Sigmoid colon (tissue), 7 donors: ENCODE measurements around the gene CCDC192. TPM values are rescaled to one million over a fixed set of nuclear protein-coding genes. Genes with fewer than 3 reads are reported as not detected.

Source experiments
- DNase-seq: peaks from one replicate; pipeline ENCODE4 v3.0.0-alpha.2; 2019
- H3K27ac ChIP-seq, 4 donors: fragments of 200-600 bp; sonication (generic); one replicate each; pipeline ENCODE4 v1.5.1; 2016 to 2019; ENCODE audit warnings: mild to moderate bottlenecking in 1 of 4
- H3K27me3 ChIP-seq, 3 donors: fragments of 200-600 bp; sonication (generic); one replicate each; pipeline ENCODE4 v1.5.1; 2019; ENCODE audit warnings: mild to moderate bottlenecking in 1 of 3
- H3K36me3 ChIP-seq, 4 donors: fragments of 200-600 bp; sonication (generic); one replicate each; pipeline ENCODE4 v1.5.1; 2016 to 2019
- H3K4me1 ChIP-seq, 4 donors: fragments of 200-600 bp; sonication (generic); one replicate each; pipeline ENCODE4 v1.5.1; 2017 to 2019
- H3K4me3 ChIP-seq, 4 donors: fragments of 200-600 bp; sonication (generic); one replicate each; pipeline ENCODE4 v1.5.1; 2017 to 2019; ENCODE audit warnings: mild to moderate bottlenecking in 2 of 4, moderate library complexity in 1 of 4
- H3K9me3 ChIP-seq, 4 donors: fragments of 200-600 bp in 3 of 4; sonication (generic) in 3 of 4; one replicate each; pipeline versions ENCODE4 v1.5.1 to v1.6.1; 2013 to 2019
- CTCF ChIP-seq, 4 experiments: fragments of 450-650 bp in 3 of 4; fragments of 200-600 bp in 1 of 4; IDR thresholded peaks; one replicate each; pipeline ENCODE4 v1.5.1; 2016 to 2019; ENCODE audit warnings: antibody characterized with exemption in 4 of 4, mild to moderate bottlenecking in 3 of 4, moderate library complexity in 2 of 4
- EP300 ChIP-seq, 4 donors: sonication (generic); formaldehyde crosslinking; IDR thresholded peaks; one replicate each; pipeline ENCODE4 v1.6.1; 2017; ENCODE audit warnings: antibody characterized with exemption in 4 of 4
- POLR2A ChIP-seq, 2 donors: fragments of 450-650 bp; IDR thresholded peaks; one replicate each; pipeline ENCODE4 v1.6.1; 2016; ENCODE audit warnings: antibody characterized with exemption in 2 of 2, mild to moderate bottlenecking in 2 of 2, moderate library complexity in 2 of 2
- POLR2AphosphoS5 ChIP-seq, 4 donors: sonication (generic); formaldehyde crosslinking; IDR thresholded peaks; one replicate each; pipeline ENCODE4 v1.6.1; 2017; ENCODE audit warnings: antibody characterized with exemption in 4 of 4
- WGBS, 2 donors: extraction: QIAGEN DNeasy Blood & Tissue Kit; methylation state at CpG; one replicate each; pipeline ENCODE4 v1.1.7; 2013; 5-methylcytosine and 5-hydroxymethylcytosine counted together
- intact Hi-C: fragments of 100-400 bp; cut with DNase I; formaldehyde crosslinking; loops from one replicate; pipeline ENCODE4 v1.15.1; 2023
- polyA plus RNA-seq, 3 donors: library from polyadenylated mRNA; stranded (reverse); fragments of 200-250 nt; gene quantifications; one replicate each; pipeline ENCODE4 v1.2.3, GENCODE V29; 2013
- total RNA-seq, 4 donors: library from RNA; depleted of rRNA; stranded (reverse); fragments of >200 nt; gene quantifications; one replicate each; pipeline ENCODE4 v1.1.0, GENCODE V29; 2016
- donor health status: healthy with polysubstance abuse.
- donor health status: Bipolar disorder and iron deficiency.
- donor health status: healthy.

The CCDC192 gene
- total and polyA plus RNA-seq, 7 donors: 0.36 to 2.4 TPM; not detected in 5

GRCh38 chr5:127860291-127860690 is 157.1 kb downstream of the CCDC192 start:
- Histone ChIP-seq H3K27ac (no peak overlapping the region), H3K9me3 (no peaks in the 10 kb centered on the region), H3K27me3 (no peaks in the 10 kb centered on the region), H3K4me3 (no peak overlapping the region), H3K4me1 (peaks cover 0 to 6% (median 0%) of the 10 kb centered on the region in 4 donors), H3K36me3 (no peaks in the 10 kb centered on the region)
- TF ChIP-seq EP300 (IDR thresholded peaks at IDR 0.05) (no peak), CTCF (IDR thresholded peaks at IDR 0.05) (no peak)
- no peak for DNase-seq
- intact Hi-C loops: no loop called here
- 64 to 76% methylated on average over 2 of the region's 2 CpGs for WGBS, 2 donors

GRCh38 chr5:127863161-127863560 is 160.0 kb downstream of the CCDC192 start:
- Histone ChIP-seq H3K9me3 (no peaks in the 10 kb centered on the region), H3K4me1 (peaks cover 0 to 5% (median 0%) of the 10 kb centered on the region in 4 donors), H3K4me3 (no peak overlapping the region), H3K36me3 (no peaks in the 10 kb centered on the region), H3K27ac (no peak overlapping the region), H3K27me3 (no peaks in the 10 kb centered on the region)
- intact Hi-C loops: no loop called here
- TF ChIP-seq CTCF (IDR thresholded peaks at IDR 0.05): no peak
- TF ChIP-seq POLR2AphosphoS5 (IDR thresholded peaks at IDR 0.05): no peak
- no peak for TF ChIP-seq POLR2A (IDR thresholded peaks at IDR 0.05)
- no peak for TF ChIP-seq EP300 (IDR thresholded peaks at IDR 0.05)
- DNase-seq: no peak

GRCh38 chr5:127863610-127864395 is 160.6 kb downstream of the CCDC192 start:
- H3K27me3 ChIP-seq: no peaks in the 10 kb centered on the region
- no peaks in the 10 kb centered on the region for H3K9me3 ChIP-seq
- H3K27ac ChIP-seq: no peak overlapping the region
- TF ChIP-seq POLR2A (IDR thresholded peaks at IDR 0.05): no peak
- TF ChIP-seq EP300 (IDR thresholded peaks at IDR 0.05): no peak
- TF ChIP-seq POLR2AphosphoS5 (IDR thresholded peaks at IDR 0.05): no peak
- TF ChIP-seq CTCF (IDR thresholded peaks at IDR 0.05): no peak
- intact Hi-C loops: no loop called here
- WGBS, 2 donors: 33 to 70% methylated on average over 7 of the region's 7 CpGs
- no peak for DNase-seq
- H3K36me3 ChIP-seq: no peaks in the 10 kb centered on the region
- no peak overlapping the region for H3K4me3 ChIP-seq
- H3K4me1 ChIP-seq: no peaks in the 10 kb centered on the region

- TF ChIP-seq POLR2A (IDR thresholded peaks at IDR 0.05) (no peak), EP300 (IDR thresholded peaks at IDR 0.05) (no peak), POLR2AphosphoS5 (IDR thresholded peaks at IDR 0.05) (no peak), CTCF (IDR thresholded peaks at IDR 0.05) (no peak)
- no peak for DNase-seq
- 70 to 89% methylated on average over 1 of the region's 1 CpG for WGBS, 2 donors
- Histone ChIP-seq H3K36me3 (no peaks in the 10 kb centered on the region), H3K9me3 (no peaks in the 10 kb centered on the region), H3K4me1 (no peaks in the 10 kb centered on the region), H3K27me3 (no peaks in the 10 kb centered on the region), H3K27ac (no peak overlapping the region), H3K4me3 (no peak overlapping the region)
- intact Hi-C loops: no loop called here
These were observed 161.3 kb downstream of the CCDC192 start for GRCh38 chr5:127864511-127864910.

GRCh38 chr5:127865273-127865672 is 162.1 kb downstream of the CCDC192 start:
- 16 to 69% methylated on average over 1 of the region's 1 CpG for WGBS, 2 donors
- DNase-seq: no peak
- no peaks in the 10 kb centered on the region for H3K36me3 ChIP-seq
- H3K9me3 ChIP-seq: no peaks in the 10 kb centered on the region
- intact Hi-C loops: no loop called here
- TF ChIP-seq POLR2AphosphoS5 (IDR thresholded peaks at IDR 0.05): no peak
- no peak for TF ChIP-seq POLR2A (IDR thresholded peaks at IDR 0.05)
- no peak for TF ChIP-seq CTCF (IDR thresholded peaks at IDR 0.05)
- TF ChIP-seq EP300 (IDR thresholded peaks at IDR 0.05): no peak
- H3K4me3 ChIP-seq: no peak overlapping the region
- no peak overlapping the region for H3K27ac ChIP-seq
- peaks cover 0 to under 1% (median 0%) of the 10 kb centered on the region in 4 donors for H3K4me1 ChIP-seq
- no peaks in the 10 kb centered on the region for H3K27me3 ChIP-seq
